HCT116 (cell line): ENCODE measurements around the gene TMEM63A. TPM values are rescaled to one million over a fixed set of nuclear protein-coding genes. Genes with fewer than 3 reads are reported as not detected.

Experiments used
- ATAC-seq: fragments of 200-7000 bp; cut with Tn5 transposase; 2 replicates; pipeline ENCODE4 v1.9.1; 2020; ENCODE audit warnings: mild to moderate bottlenecking, moderate library complexity
- BruUV-seq: library from RNA; stranded (reverse); fragments of 400-500 nt; replicated peaks from 2 replicates; lab custom pipeline; 2021; lab: Mats Ljungman, UMichigan
- CTCF ChIA-PET: fragments of 300-600 bp; sonication (Branson Sonifier 250); formaldehyde crosslinking; loops from one replicate; lab custom pipeline; 2021; ENCODE audit warnings: antibody characterized with exemption; lab: Charles Lee
- POLR2A ChIA-PET: fragments of 300-600, 350-600 bp; sonication (Branson Sonifier 250); formaldehyde crosslinking; loops from one replicate; lab custom pipeline; 2021; ENCODE audit warnings: antibody characterized with exemption; lab: Charles Lee
- RAD21 ChIA-PET, 2 experiments: fragments of 300-600 bp; sonication (Branson Sonifier 250); formaldehyde crosslinking; loops; one replicate each; lab custom pipeline; 2023; ENCODE audit warnings: low total read pairs in 2 of 2; ENCODE audit not compliant: uncharacterized antibody in 2 of 2, unreplicated experiment in 2 of 2, low non-redundant PET in 1 of 2; lab: Charles Lee
- DNase-seq: peaks from one replicate; pipeline ENCODE4 v3.0.0-alpha.2; 2010; ENCODE audit warnings: low read depth, low spot score
- H2AFZ ChIP-seq: fragments of 200-600 bp; shearing (Covaris generic), sonication (generic); 2 replicates; pipeline ENCODE4 v1.6.1; 2017; ENCODE audit warnings: low read depth, mixed run types, mixed read lengths, antibody characterized with exemption, low read length; ENCODE audit not compliant: poor library complexity, severe bottlenecking
- H3K27ac ChIP-seq: 2 replicates; pipeline ENCODE4 v1.5.1; 2012; ENCODE audit warnings: low read depth, low read length
- H3K27me3 ChIP-seq: fragments of 200-600 bp; sonication (generic); 2 replicates; pipeline ENCODE4 v1.6.1; 2016; ENCODE audit warnings: mixed run types, low read length, mixed read lengths; ENCODE audit not compliant: insufficient read depth
- H3K36me3 ChIP-seq, 2 experiments: fragments of 200-500 bp in 1 of 2; fragments of 200-600 bp in 1 of 2; sonication (Bioruptor generic) in 1 of 2; sonication (generic) in 1 of 2; 2 replicates each; pipeline versions ENCODE4 v1.5.1 to v1.6.1; 2014 to 2016; ENCODE audit warnings: low read length in 2 of 2, inconsistent platforms in 1 of 2, mixed read lengths in 1 of 2, mixed run types in 1 of 2; ENCODE audit not compliant: insufficient read depth in 2 of 2, control insufficient read depth in 1 of 2
- H3K4me1 ChIP-seq, 2 experiments: fragments of 200-600 bp in 1 of 2; sonication (generic) in 1 of 2; 2 replicates each; pipeline versions ENCODE4 v1.5.1 to v1.6.1; 2012 to 2017; ENCODE audit warnings: low read length in 2 of 2, inconsistent platforms in 1 of 2, mild to moderate bottlenecking in 1 of 2, mixed read lengths in 1 of 2, mixed run types in 1 of 2, moderate library complexity in 1 of 2; ENCODE audit not compliant: insufficient read depth in 2 of 2, control insufficient read depth in 1 of 2
- H3K4me2 ChIP-seq: fragments of 200-600 bp; sonication (generic); 2 replicates; pipeline ENCODE4 v1.6.1; 2017; ENCODE audit warnings: mixed run types, low read length, mixed read lengths
- H3K4me3 ChIP-seq, 2 experiments: fragments of 200-600 bp in 1 of 2; sonication (generic) in 1 of 2; replicated peaks in 1 of 2; 2 replicates each; pipeline ENCODE4 v1.5.1; 2011 to 2016; ENCODE audit warnings: low read length in 2 of 2, control low read depth in 1 of 2, low read depth in 1 of 2, mild to moderate bottlenecking in 1 of 2, mixed read lengths in 1 of 2, mixed run types in 1 of 2
- H3K79me2 ChIP-seq: fragments of 200-600 bp; sonication (generic); 2 replicates; pipeline ENCODE4 v1.6.1; 2017; ENCODE audit warnings: mild to moderate bottlenecking, mixed run types, low read length, moderate library complexity, mixed read lengths; ENCODE audit not compliant: insufficient read depth
- H3K9ac ChIP-seq: fragments of 200-600 bp; sonication (generic); 2 replicates; pipeline ENCODE4 v1.6.1; 2016; ENCODE audit warnings: low read length, mixed read lengths
- H3K9me2 ChIP-seq: fragments of 200-600 bp; sonication (generic), shearing (Covaris generic); 2 replicates; pipeline ENCODE4 v1.6.1; 2017; ENCODE audit warnings: mixed run types, mild to moderate bottlenecking, moderate library complexity; ENCODE audit not compliant: insufficient read depth
- H3K9me3 ChIP-seq, 2 experiments: fragments of 200-500 bp in 1 of 2; fragments of 200-600 bp in 1 of 2; sonication (Bioruptor generic) in 1 of 2; sonication (generic) in 1 of 2; 2 replicates each; pipeline ENCODE4 v1.6.1; 2014 to 2017; ENCODE audit warnings: low read length in 2 of 2, mixed read lengths in 2 of 2, inconsistent platforms in 1 of 2, low read depth in 1 of 2, mild to moderate bottlenecking in 1 of 2, mixed run types in 1 of 2, moderate library complexity in 1 of 2; ENCODE audit not compliant: control insufficient read depth in 1 of 2, insufficient read depth in 1 of 2
- H4K20me1 ChIP-seq: fragments of 200-600 bp; sonication (generic), shearing (Covaris generic); 2 replicates; pipeline ENCODE4 v1.6.1; 2017; ENCODE audit warnings: mixed run types, mild to moderate bottlenecking, moderate library complexity; ENCODE audit not compliant: insufficient read depth
- ATF3 ChIP-seq: IDR thresholded peaks from 2 replicates; pipeline ENCODE4 v1.6.1; 2012
- CBX3 ChIP-seq: IDR thresholded peaks from 2 replicates; pipeline ENCODE4 v1.6.1; 2012; ENCODE audit warnings: low read depth
- CEBPB ChIP-seq: IDR thresholded peaks from 2 replicates; pipeline ENCODE4 v1.6.1; 2012; ENCODE audit warnings: low read depth
- CTCF ChIP-seq, 3 experiments: fragments of 200-600 bp in 1 of 3; sonication (generic) in 1 of 3; IDR thresholded peaks in 2 of 3; conservative IDR thresholded peaks in 1 of 3; 2 replicates each; pipeline ENCODE4 v1.5.1; 2012 to 2017; ENCODE audit warnings: low read depth in 2 of 3, low read length in 2 of 3, antibody characterized with exemption in 1 of 3, borderline replicate concordance in 1 of 3, control low read depth in 1 of 3, mild to moderate bottlenecking in 1 of 3, mixed read lengths in 1 of 3, mixed run types in 1 of 3, moderate library complexity in 1 of 3; ENCODE audit not compliant: insufficient read depth in 1 of 3
- ELF1 ChIP-seq: IDR thresholded peaks from 2 replicates; pipeline ENCODE4 v1.6.1; 2012; ENCODE audit warnings: low read depth, borderline replicate concordance
- EZH2phosphoT487 ChIP-seq: fragments of 200-600 bp; IDR thresholded peaks from 2 replicates; pipeline ENCODE4 v1.6.1; 2018; ENCODE audit warnings: antibody characterized with exemption, borderline replicate concordance
- MAX ChIP-seq: IDR thresholded peaks from 2 replicates; pipeline ENCODE4 v1.6.1; 2012
- POLR2AphosphoS5 ChIP-seq: IDR thresholded peaks from 2 replicates; pipeline ENCODE4 v1.6.1; 2011; ENCODE audit warnings: mild to moderate bottlenecking, low read depth, low read length, moderate library complexity
- RAD21 ChIP-seq: IDR thresholded peaks from 2 replicates; pipeline ENCODE4 v1.6.1; 2012; ENCODE audit warnings: low read depth, mild to moderate bottlenecking
- REST ChIP-seq: IDR thresholded peaks from 2 replicates; pipeline ENCODE4 v1.6.1; 2012; ENCODE audit warnings: low read depth
- SIN3A ChIP-seq: IDR thresholded peaks from 2 replicates; pipeline ENCODE4 v1.6.1; 2012; ENCODE audit warnings: low read depth
- TCF7L2 ChIP-seq: IDR thresholded peaks from 2 replicates; pipeline ENCODE4 v1.7.0; 2011; ENCODE audit warnings: borderline replicate concordance, inconsistent platforms; ENCODE audit not compliant: insufficient read depth, insufficient read length; ENCODE audit errors: extremely low read depth
- YY1 ChIP-seq: IDR thresholded peaks from 2 replicates; pipeline ENCODE4 v1.6.1; 2011; ENCODE audit warnings: low read length, low read depth, moderate library complexity, mild to moderate bottlenecking; ENCODE audit not compliant: insufficient replicate concordance; ENCODE audit errors: extremely low read depth
- ZFX ChIP-seq: fragments of 450-650 bp; IDR thresholded peaks from 2 replicates; pipeline ENCODE4 v1.6.1; 2017
- intact Hi-C: fragments of 100-400 bp; cut with micrococcal nuclease; formaldehyde crosslinking; loops from 2 replicates; pipeline ENCODE4 v1.10.0; 2022
- total RNA-seq: library from RNA; stranded (reverse); gene quantifications from one replicate; pipeline ENCODE4 v1.2.1, GENCODE V29; 2021; ENCODE audit not compliant: unreplicated experiment

TMEM63A gene
- total RNA-seq, 1 experiment from 2014 or later = 24.4 TPM

- no peak for ATAC-seq
These were observed 21.2 kb downstream of the TMEM63A start for GRCh38 chr1:225860876-225861441.

GRCh38 chr1:225860107-225860506 is 22.1 kb downstream of the TMEM63A start:
- CTCF ChIA-PET = no interaction called here
- H3K9me2 ChIP-seq = no peaks in the 10 kb centered on the region
- H3K36me3 ChIP-seq = peaks cover 0 to 10% of the 10 kb centered on the region in 2 experiments; a peak in 3 of 4 replicates
- no peak overlapping the region for H3K4me3 ChIP-seq
- H3K79me2 ChIP-seq = no peaks in the 10 kb centered on the region
- H3K27ac ChIP-seq = no peak overlapping the region
- intact Hi-C loops = no loop called here
- no peaks in the 10 kb centered on the region for H3K27me3 ChIP-seq
- POLR2A ChIA-PET = no interaction called here
- H3K4me2 ChIP-seq = no peak overlapping the region
- no peak overlapping the region for H2AFZ ChIP-seq
- H3K9ac ChIP-seq = no peak overlapping the region
- RAD21 ChIA-PET = no interaction called here
- no peaks in the 10 kb centered on the region; the same call in 1 of the 2 replicates for H4K20me1 ChIP-seq
- ATAC-seq = no peak
- no peaks in the 10 kb centered on the region for H3K9me3 ChIP-seq
- peaks cover 7% of the 10 kb centered on the region in 2 experiments for H3K4me1 ChIP-seq
- no peak for DNase-seq
- BruUV-seq = no TSS peak
- no peak for TF ChIP-seq ZFX
- TF ChIP-seq CBX3 = no peak
- TF ChIP-seq ATF3 = no peak
- no peak for TF ChIP-seq EZH2phosphoT487
- TF ChIP-seq RAD21 = no peak
- TF ChIP-seq ELF1 = no peak
- TF ChIP-seq CEBPB = no peak
- TF ChIP-seq CTCF (IDR thresholded peaks at IDR 0.05 in 2 of 3, conservative IDR thresholded peaks at IDR 0.05 in 1 of 3; ENCODE audit: borderline replicate concordance in 1 of 3, insufficient read depth in 1 of 3, low read depth in 2 of 3, low read length in 2 of 3) = no peak
- no peak for TF ChIP-seq SIN3A
- TF ChIP-seq REST = no peak
- no peak for TF ChIP-seq YY1
- no peak for TF ChIP-seq TCF7L2

More at GRCh38 chr1:225860876-225861441, 21.2 kb downstream of the TMEM63A start:
- Histone ChIP-seq H3K9me2 (no peaks in the 10 kb centered on the region), H3K9me3 (no peaks in the 10 kb centered on the region), H3K27ac (no peak overlapping the region), H3K9ac (no peak overlapping the region), H3K4me2 (no peak overlapping the region), H3K4me3 (no peak overlapping the region), H3K27me3 (no peaks in the 10 kb centered on the region), H4K20me1 (no peaks in the 10 kb centered on the region; the same call in 1 of the 2 replicates), H3K4me1 (peaks cover 7 to 10% of the 10 kb centered on the region in 2 experiments), H3K79me2 (no peaks in the 10 kb centered on the region), H2AFZ (no peak overlapping the region), H3K36me3 (peaks cover 0 to 11% of the 10 kb centered on the region in 2 experiments; a peak in 3 of 4 replicates)
- TF ChIP-seq MAX (no peak), POLR2AphosphoS5 (no peak)
- POLR2A ChIA-PET = no interaction called here
- intact Hi-C loops = no loop called here
- no TSS peak for BruUV-seq
- RAD21 ChIA-PET = no interaction called here
- CTCF ChIA-PET = no interaction called here
- no peak for DNase-seq
